Dermis microvascular lymphatic vessel endothelial cell (primary cell): ENCODE measurements around the gene VPS13D. TPM values are rescaled to one million over a fixed set of nuclear protein-coding genes. Genes with fewer than 3 reads are reported as not detected.

Experiments used
- DNase-seq, 2 donors: peaks; one replicate each; pipeline versions ENCODE4 v3.0.0 to v3.0.0-alpha.2; 2010; ENCODE audit warnings: low read depth in 2 of 2
- total RNA-seq: library from RNA; depleted of rRNA; stranded (reverse); fragments of >200 nt; gene quantifications from 2 replicates; pipeline ENCODE4 v1.2.1, GENCODE V29; 2014

Gene VPS13D
- total RNA-seq, 1 donor from 2014 or later: 22.9 TPM

- no peak for DNase-seq
Observed at GRCh38 chr1:12481928-12482327, 252.1 kb downstream of the VPS13D start.

GRCh38 chr1:12482988-12483387 is 253.2 kb downstream of the VPS13D start:
- DNase-seq: no peak

DNA sequence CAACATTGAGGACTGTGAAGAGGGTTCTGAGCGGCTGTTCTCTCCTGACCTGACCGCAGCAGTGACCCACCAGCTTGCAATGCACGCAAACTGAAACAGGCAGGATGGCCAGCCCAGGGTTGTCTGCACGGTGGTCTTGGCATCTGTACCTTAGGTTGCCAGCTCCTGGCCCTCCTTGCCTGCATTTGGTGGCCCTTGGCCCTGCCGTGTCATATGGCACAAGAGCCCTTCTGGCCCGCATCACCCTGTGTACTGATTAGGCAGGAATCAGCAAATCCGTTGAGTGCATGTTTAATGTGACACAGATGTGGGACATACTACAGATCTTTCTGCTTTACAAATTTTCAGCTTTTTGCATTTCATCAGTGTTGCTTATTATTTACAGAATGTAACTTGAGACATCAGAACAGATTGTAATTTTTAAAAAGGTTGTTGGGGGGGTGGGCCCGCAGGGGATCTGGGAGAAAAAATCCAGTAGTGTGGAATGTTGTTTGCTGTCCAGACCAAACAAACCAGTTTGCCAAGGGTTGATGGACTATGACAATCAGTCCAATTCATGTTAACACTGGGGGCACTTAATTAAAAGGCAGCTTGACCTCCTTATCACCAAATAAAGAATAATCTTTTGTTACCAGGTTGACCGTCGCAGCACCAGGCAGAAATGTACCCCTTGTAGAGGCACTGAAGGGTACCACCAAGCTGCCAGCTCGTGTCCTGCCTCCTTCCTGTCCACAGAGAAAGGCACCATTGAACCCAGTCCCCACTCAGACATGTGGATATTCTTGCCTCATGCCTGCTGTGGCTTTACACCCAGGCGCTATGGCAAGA is 255.6 kb downstream of the VPS13D start:
- no peak for DNase-seq

- no peak for DNase-seq
Observed at GRCh38 chr1:12486059-12486341, 256.2 kb downstream of the VPS13D start.

GRCh38 chr1:12486401-12487005 is 256.7 kb downstream of the VPS13D start:
- DNase-seq: no peak

DNA sequence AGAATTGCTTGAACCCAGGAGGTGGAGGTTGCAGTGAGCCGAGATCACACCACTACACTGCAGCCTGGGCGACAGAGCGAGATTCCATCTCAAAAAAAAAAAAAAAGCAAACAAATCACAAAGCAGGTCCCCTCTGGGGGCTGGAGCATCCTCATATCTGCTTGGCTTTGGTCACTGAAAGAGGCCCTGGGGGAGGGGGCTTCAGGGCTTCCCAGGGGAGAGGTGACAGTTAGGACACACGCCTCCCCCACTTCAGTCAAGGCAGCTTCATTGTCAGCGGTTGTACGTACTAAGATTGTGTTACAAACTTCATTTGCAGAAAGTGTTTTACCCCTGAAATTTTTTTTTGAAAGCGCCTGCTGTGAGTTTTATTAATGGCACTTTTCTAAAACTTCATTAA is 257.7 kb downstream of the VPS13D start:
- DNase-seq: no peak

GRCh38 chr1:12488666-12489354 is 259.0 kb downstream of the VPS13D start:
- DNase-seq: no peak

- DNase-seq: no peak
Observed at GRCh38 chr1:12490532-12491142, 260.8 kb downstream of the VPS13D start.

DNA sequence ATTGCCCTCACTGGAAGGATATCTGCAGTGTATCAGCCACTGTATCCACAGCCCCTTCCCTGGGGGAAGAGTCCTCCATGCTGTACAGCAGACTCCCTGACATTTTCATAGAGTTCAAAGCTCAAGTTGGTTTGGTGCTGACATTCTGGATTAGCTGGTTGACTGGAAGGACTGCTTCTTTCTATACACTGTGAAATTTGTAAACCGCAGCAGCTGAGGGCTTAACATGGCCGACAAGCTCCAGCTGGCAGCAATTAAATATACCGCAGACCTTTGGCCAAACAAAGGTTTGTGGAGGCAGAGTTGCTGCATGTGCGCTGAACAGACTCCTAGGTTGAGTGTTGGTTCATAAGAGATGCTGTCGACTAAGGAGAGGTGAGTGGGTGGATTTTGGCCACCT is 261.8 kb downstream of the VPS13D start:
- no peak for DNase-seq

- no peak for DNase-seq
Observed at GRCh38 chr1:12495725-12496124, 265.9 kb downstream of the VPS13D start.

DNA sequence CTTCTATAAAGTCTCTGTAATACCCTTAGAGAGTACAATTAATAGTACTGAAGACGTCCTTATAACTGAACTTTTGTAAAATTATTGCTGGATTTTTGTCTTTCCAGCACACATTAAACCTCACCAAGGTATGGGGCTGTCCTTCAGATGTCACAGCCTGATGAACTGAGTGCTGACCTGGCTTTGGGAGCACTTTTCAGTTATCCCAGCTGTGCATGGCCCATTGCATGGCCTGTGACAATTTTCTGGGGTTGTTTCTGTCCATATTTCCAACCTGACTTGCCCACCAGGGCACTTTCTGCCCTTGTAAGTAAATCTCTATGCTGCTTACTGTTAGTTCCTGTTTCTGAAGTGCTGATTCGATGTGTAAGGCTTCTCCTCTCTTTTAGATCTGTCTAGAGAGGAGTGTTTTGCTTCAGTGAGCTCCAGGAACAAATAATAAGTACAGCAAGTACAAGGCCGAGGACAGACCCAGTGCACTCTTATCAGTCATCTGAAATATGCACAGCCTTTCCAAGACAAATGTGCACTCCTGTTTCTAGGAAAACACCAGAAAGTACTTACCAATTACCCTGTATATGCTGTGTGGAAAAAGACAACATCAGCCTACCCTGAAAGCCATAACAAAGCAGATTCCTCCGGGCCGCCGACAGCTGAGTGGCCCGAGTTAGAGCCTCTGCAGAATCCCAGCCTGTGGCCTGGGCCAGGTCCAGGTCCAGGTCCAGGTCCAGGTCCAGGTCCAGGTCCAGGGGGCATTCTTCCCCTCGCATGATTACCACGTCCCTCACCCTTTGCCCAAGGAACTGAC is 266.5 kb downstream of the VPS13D start:
- peak in 1 of 2 donors; percentile 29 for DNase-seq

GRCh38 chr1:12499539-12500240 is 269.9 kb downstream of the VPS13D start:
- peak in 1 of 2 donors; percentile 38 for DNase-seq

DNA sequence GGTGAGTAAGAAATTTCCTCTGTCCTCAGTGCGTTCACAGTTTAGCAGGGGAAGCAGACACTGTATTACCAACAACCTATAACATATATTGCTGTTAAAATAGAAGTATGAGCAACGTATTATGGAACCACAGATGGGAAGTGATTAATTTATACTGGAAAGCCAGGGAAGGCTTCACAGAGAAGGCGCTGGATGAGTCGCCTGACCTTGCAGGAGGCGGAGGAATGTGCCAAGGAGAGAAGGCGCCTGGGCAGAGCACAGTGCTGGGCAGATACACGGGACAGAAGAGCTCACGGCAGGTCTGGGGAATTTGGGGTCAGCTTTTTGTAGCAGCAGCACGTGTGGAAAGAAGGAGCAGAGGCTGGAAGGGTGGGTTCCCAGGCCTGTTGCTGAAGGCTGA is 271.8 kb downstream of the VPS13D start:
- peak in 1 of 2 donors; percentile 54 for DNase-seq

DNA sequence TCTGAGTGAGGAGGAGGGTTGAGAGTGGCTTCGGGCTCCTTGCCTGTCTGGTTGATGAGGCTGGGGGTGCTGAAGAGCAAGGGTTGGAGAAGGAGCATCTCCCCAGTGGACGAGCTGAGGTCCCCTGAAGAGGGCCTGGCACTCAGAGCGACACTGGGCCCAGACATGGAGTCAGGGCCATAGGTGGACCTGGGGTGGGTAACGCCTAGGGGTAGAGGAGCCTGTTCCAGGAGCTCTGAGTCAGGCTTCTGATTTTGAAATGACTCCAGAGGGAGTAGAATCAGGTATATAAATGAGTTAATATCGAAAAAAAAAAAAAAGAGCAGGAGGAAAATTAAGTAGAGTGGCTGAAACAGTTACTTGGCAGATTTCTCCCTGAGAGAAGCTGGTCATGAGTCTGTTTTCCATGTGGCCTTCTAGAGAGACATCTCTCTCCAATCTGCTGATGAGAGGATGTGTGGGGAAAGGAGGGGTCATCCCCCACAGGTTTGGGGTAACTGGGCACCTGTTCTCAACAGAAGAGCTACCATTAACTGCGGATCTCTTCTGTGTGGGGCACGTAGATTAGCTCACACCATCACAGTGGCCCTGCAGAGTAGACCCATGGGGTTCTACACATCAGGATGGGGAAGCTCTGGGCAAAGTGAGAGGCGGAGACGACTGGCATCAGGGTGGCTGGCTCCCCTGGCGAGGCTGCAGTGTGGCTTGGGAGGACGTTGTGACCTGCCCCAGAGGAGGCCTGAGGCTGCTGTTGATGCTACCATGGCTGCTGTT is 272.7 kb downstream of the VPS13D start:
- DNase-seq: no peak

DNA sequence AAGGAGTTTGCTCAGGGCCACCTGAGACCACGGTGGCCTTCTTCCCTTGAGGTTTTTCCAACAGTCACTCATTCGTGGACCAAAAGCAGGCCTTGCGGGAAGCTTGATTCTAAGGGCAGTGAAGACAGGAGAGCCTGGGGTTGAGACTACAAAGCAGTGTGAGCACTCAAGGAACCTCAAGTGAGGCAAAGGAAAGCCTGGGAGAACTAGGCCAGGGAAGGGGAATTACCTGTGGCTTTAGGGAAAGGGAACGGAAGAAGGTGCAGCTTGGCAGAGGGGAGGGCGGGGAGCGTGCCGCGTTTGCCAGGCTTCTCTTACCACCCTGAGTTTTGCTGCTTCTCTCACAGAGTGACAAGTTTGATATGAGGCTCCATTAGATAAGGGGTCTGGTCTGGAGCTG is 273.9 kb downstream of the VPS13D start:
- DNase-seq: no peak

DNA sequence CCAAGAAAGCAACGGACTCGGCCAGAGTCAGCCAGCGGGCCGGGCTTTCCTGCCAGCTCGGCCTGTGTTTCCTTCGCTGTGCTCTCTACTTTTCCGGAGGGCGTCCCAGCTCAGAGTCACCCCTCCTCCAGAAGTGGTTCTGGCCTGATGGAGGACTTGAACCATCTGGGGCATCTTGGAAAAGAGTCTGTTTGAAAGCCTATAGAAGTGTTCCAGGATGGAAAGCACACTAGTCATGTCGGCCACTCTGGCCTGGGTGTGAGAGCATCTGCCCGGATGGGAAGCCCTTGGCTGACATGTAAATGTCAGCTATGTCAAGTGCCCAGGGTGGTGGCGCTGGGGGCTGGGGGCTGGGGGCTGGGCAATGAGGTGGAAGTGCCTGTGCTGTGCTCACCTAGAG is 274.8 kb downstream of the VPS13D start:
- DNase-seq: no peak

DNA sequence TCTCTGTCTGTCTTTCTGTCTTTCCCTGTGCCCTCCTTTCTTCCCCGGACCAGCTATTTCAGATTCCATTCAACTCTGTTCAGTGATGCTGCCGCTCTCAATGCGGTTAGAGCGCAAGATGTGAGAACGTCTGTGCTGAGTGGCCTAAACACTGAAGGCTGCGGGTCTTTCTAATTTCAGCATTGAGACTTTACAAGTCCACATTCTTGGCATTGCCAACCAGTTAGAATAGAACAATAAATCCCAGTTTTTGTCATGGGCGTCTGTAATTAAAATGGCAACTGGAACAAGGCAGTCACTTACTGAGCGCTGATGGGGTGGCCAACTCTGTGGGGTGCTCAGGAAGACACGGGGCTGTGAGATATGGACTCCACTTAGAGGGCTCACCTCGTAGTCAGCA is 275.4 kb downstream of the VPS13D start:
- no peak for DNase-seq

GRCh38 chr1:12505639-12506280 is 275.9 kb downstream of the VPS13D start:
- no peak for DNase-seq
